Kidney (tissue), 14 donors: ENCODE measurements around the gene MROH9. TPM values are rescaled to one million over a fixed set of nuclear protein-coding genes. Genes with fewer than 3 reads are reported as not detected.

Source experiments
- DNase-seq, 5 donors: peaks; one replicate each; pipeline ENCODE4 v3.0.0-alpha.2; 2013 to 2020
- FAIRE-seq: peaks from 2 replicates; lab custom pipeline; 2012; peaks lifted over from hg19 to GRCh38; lab: Jason Lieb, UNC
- H3K27ac ChIP-seq, 2 donors: one replicate each; pipeline ENCODE4 v1.7.0; 2013; ENCODE audit warnings: low read depth in 2 of 2, low read length in 2 of 2, inconsistent platforms in 1 of 2
- H3K27me3 ChIP-seq: one replicate; pipeline ENCODE4 v1.7.1; 2013; ENCODE audit warnings: low read length, inconsistent platforms; ENCODE audit not compliant: control insufficient read depth, insufficient read depth
- H3K36me3 ChIP-seq, 3 donors: one replicate each; pipeline versions ENCODE4 v1.7.0 to v1.7.1; 2013; ENCODE audit warnings: low read length in 3 of 3, control low read depth in 1 of 3, inconsistent platforms in 1 of 3; ENCODE audit not compliant: insufficient read depth in 3 of 3, control insufficient read depth in 2 of 3
- H3K4me1 ChIP-seq, 3 donors: one replicate each; pipeline versions ENCODE4 v1.7.0 to v1.7.1; 2013; ENCODE audit warnings: low read length in 3 of 3, inconsistent platforms in 1 of 3, low read depth in 1 of 3; ENCODE audit not compliant: control insufficient read depth in 2 of 3, insufficient read depth in 2 of 3
- H3K4me3 ChIP-seq, 3 donors: one replicate each; pipeline versions ENCODE4 v1.7.0 to v1.8.1; 2013; ENCODE audit warnings: low read length in 3 of 3, control low read depth in 1 of 3, inconsistent platforms in 1 of 3
- H3K9ac ChIP-seq, 3 donors: one replicate each; pipeline versions ENCODE4 v1.7.0 to v1.7.1; 2013; ENCODE audit warnings: low read length in 3 of 3, control low read depth in 1 of 3, inconsistent platforms in 1 of 3
- H3K9me3 ChIP-seq, 3 donors: one replicate each; pipeline versions ENCODE4 v1.7.0 to v1.7.1; 2013; ENCODE audit warnings: low read length in 3 of 3, control low read depth in 1 of 3, inconsistent platforms in 1 of 3; ENCODE audit not compliant: control insufficient read depth in 2 of 3, insufficient read depth in 1 of 3
- CTCF ChIP-seq: IDR thresholded peaks from 3 replicates; pipeline ENCODE4 v1.5.1; 2012; ENCODE audit warnings: mild to moderate bottlenecking, moderate library complexity, borderline replicate concordance; ENCODE audit not compliant: insufficient read depth; ENCODE audit errors: extremely low read depth
- intact Hi-C: fragments of 100-400 bp; cut with DNase I; formaldehyde crosslinking; loops from one replicate; pipeline ENCODE4 v1.11.1; 2022
- polyA plus RNA-seq: library from polyadenylated mRNA; stranded (reverse); fragments of 350-450 nt; fragmentation: Illumina TruSeq; extraction: RNeasy Lipid Tissue Mini Kit (QIAGEN cat#74804); gene quantifications from one replicate; pipeline ENCODE4 v1.2.3, GENCODE V29; 2014; ENCODE audit warnings: low read depth, low replicate concordance; ENCODE audit not compliant: insufficient read depth
- total RNA-seq: library from RNA; stranded (reverse); fragmentation: NEBNext Ultra II Directional; extraction: Animal tissue kit (Norgen Biotek cat#: 25700); gene quantifications from one replicate; pipeline ENCODE4 v1.2.1, GENCODE V29; 2021
- donor health status: control.
- donor health status: control.
- donor health status: control.
- donor health status: control.
- donor health status: control.
- donor health status: DM: yes; HTN: yes; CAD: no.
- donor health status: Normal renal cell carcinoma (clear cell type).

MROH9 gene
- total and polyA plus RNA-seq, 2 donors from 2014 or later = not detected

- no peak for FAIRE-seq
- no peak overlapping the region for H3K9ac ChIP-seq
- H3K27me3 ChIP-seq = no peaks in the 10 kb centered on the region
- no peaks in the 10 kb centered on the region for H3K36me3 ChIP-seq
- no peaks in the 10 kb centered on the region for H3K9me3 ChIP-seq
- no peak overlapping the region for H3K27ac ChIP-seq
- TF ChIP-seq CTCF = no peak
- H3K4me3 ChIP-seq = no peak overlapping the region
- no peak for DNase-seq
- intact Hi-C loops = no loop called here
- no peaks in the 10 kb centered on the region for H3K4me1 ChIP-seq
Measured at GRCh38 chr1:170959385-170959784, 24.1 kb downstream of the MROH9 start.

- no peak overlapping the region for H3K27ac ChIP-seq
- no peak overlapping the region for H3K4me3 ChIP-seq
- TF ChIP-seq CTCF = no peak
- intact Hi-C loops = no loop called here
- H3K27me3 ChIP-seq = no peaks in the 10 kb centered on the region
- DNase-seq (no peak), FAIRE-seq (no peak)
- no peaks in the 10 kb centered on the region for H3K4me1 ChIP-seq
- H3K9ac ChIP-seq = no peak overlapping the region
- no peaks in the 10 kb centered on the region for H3K36me3 ChIP-seq
- H3K9me3 ChIP-seq = no peaks in the 10 kb centered on the region
Measured at GRCh38 chr1:170964506-170964905, 29.2 kb downstream of the MROH9 start.

GRCh38 chr1:170967042-170967910 is 31.9 kb downstream of the MROH9 start:
- DNase-seq (peak in 3 of 5 donors; percentile 12 to 70 (median 52)), FAIRE-seq (peak; percentile 95)
- TF ChIP-seq CTCF = peak; percentile 66
- Histone ChIP-seq H3K9me3 (no peaks in the 10 kb centered on the region), H3K4me3 (no peak overlapping the region), H3K4me1 (no peaks in the 10 kb centered on the region), H3K36me3 (no peaks in the 10 kb centered on the region), H3K27ac (no peak overlapping the region), H3K27me3 (no peaks in the 10 kb centered on the region), H3K9ac (no peak overlapping the region)
- intact Hi-C loops = no loop called here
